Mucosa of rectum (tissue), 2 donors: ENCODE results near the gene PSMF1.
A peak's percentile ranks its signal among the peaks of the same experiment; 100 is the strongest.

Experiments
- H3K27ac ChIP-seq, 2 donors: one replicate each; pipeline ENCODE4 v1.7.0; 2013; ENCODE audit warnings: inconsistent platforms in 2 of 2, low read depth in 2 of 2, low read length in 2 of 2
- H3K27me3 ChIP-seq, 2 donors: one replicate each; pipeline ENCODE4 v1.7.0; 2013; ENCODE audit warnings: low read length in 2 of 2; ENCODE audit not compliant: control insufficient read depth in 2 of 2, insufficient read depth in 2 of 2
- H3K36me3 ChIP-seq, 2 donors: one replicate each; pipeline ENCODE4 v1.7.0; 2013; ENCODE audit warnings: low read length in 2 of 2; ENCODE audit not compliant: control insufficient read depth in 2 of 2, insufficient read depth in 2 of 2
- H3K4me1 ChIP-seq, 2 donors: one replicate each; pipeline ENCODE4 v1.7.0; 2013; ENCODE audit warnings: low read length in 2 of 2, mild to moderate bottlenecking in 1 of 2; ENCODE audit not compliant: control insufficient read depth in 2 of 2, insufficient read depth in 2 of 2
- H3K4me3 ChIP-seq, 2 donors: one replicate each; pipeline ENCODE4 v1.7.0; 2013; ENCODE audit warnings: low read length in 2 of 2
- H3K9ac ChIP-seq, 2 donors: one replicate each; pipeline ENCODE4 v1.7.0; 2013; ENCODE audit warnings: low read length in 2 of 2, low read depth in 1 of 2, mild to moderate bottlenecking in 1 of 2
- H3K9me3 ChIP-seq, 2 donors: one replicate each; pipeline ENCODE4 v1.7.0; 2013; ENCODE audit warnings: low read length in 2 of 2; ENCODE audit not compliant: control insufficient read depth in 2 of 2
- donor health status: healthy.
- donor health status: Normal muscosa, but diverticular disease.

PSMF1 gene

GRCh38 chr20:1101533-1101932, 16.9 kb upstream of the PSMF1 start:
- H3K9ac ChIP-seq, result no peak overlapping the region
- H3K27ac ChIP-seq, result no peak overlapping the region
- H3K9me3 ChIP-seq, result peaks cover 0 to 2% of the 10 kb centered on the region in 2 donors
- no peaks in the 10 kb centered on the region for H3K36me3 ChIP-seq
- H3K4me3 ChIP-seq, result no peak overlapping the region
- H3K4me1 ChIP-seq, result no peaks in the 10 kb centered on the region
- no peaks in the 10 kb centered on the region for H3K27me3 ChIP-seq

- Histone ChIP-seq H3K36me3 (no peaks in the 10 kb centered on the region), H3K27ac (no peak overlapping the region), H3K9ac (no peak overlapping the region), H3K27me3 (no peaks in the 10 kb centered on the region), H3K4me3 (no peak overlapping the region), H3K4me1 (no peaks in the 10 kb centered on the region), H3K9me3 (peaks cover 0 to 2% of the 10 kb centered on the region in 2 donors)
Measured at GRCh38 chr20:1102016-1102415, 16.4 kb upstream of the PSMF1 start.

DNA sequence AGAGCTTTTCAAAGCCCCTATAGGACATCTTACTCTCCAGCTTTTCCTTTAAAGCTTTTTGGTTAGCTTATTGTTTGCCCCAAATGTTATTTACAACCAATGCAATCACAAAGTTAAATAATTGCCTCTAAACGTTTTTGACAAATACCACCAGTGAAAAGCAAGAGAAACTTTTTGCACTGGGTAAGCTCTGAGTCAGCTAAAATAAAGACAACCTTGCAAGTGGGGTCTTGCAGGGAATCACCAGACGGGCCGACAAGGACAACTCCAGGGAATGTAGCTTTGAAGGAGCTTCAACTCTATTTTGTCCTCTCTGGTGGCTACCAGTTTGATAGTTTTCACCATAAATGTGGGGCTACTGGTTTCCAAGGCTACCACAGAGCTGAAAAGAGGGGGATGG, 14.7 kb upstream of the PSMF1 start:
- Histone ChIP-seq H3K27ac (no peak overlapping the region), H3K4me1 (no peaks in the 10 kb centered on the region), H3K27me3 (no peaks in the 10 kb centered on the region), H3K4me3 (no peak overlapping the region), H3K9me3 (peaks cover 0 to 2% of the 10 kb centered on the region in 2 donors), H3K36me3 (no peaks in the 10 kb centered on the region), H3K9ac (no peak overlapping the region)

DNA sequence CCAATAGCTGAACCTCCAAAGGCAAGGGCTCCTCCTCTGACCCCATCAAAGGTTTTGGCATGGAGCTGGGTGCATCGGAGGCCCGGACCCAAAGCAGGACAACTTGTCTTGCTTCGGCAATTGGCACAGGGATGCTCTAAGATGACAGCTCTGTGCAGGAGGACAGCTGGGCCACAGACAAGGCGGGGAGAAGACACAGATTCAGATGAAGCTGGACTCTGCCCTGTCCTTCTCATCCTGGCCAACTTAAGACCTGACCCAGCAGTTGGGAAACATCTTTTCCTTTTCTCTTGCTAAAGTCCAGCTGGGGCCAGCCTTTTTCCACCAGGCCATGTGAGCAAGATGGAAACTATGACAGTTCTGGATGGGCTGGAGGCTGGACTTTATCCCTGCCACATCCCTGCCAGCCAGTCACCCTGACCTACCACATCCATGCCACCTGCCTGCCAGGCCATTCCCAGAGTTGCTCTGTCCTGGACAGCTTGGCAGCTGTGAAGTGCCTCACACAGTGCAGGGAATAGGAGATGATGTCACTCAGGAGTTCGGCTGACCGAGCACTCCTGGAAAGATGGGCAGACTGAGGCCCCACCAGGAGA, 12.7 kb upstream of the PSMF1 start:
- no peak overlapping the region for H3K27ac ChIP-seq

DNA sequence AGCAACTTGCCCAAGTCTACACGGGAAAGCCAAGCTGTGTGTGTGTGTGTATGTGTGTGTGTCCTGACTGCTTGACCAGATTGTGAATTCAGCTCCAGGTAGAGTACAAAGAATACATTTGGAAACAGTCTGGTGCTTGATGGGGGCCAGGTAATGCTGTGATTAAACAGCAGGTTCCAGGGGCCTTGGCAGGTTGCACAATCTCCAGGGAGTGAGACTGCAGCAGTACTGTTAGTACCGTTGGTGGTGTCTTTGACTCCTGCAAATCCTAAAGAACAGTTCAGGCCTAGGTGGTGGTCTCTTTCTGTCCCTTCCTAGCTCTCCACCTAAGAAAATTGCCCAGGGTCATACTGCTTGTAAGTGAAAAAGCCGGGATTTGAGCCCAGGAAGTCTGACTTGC, 11.2 kb upstream of the PSMF1 start:
- no peaks in the 10 kb centered on the region for H3K36me3 ChIP-seq
- H3K9me3 ChIP-seq, result peaks cover 0 to 1% of the 10 kb centered on the region in 2 donors
- H3K27ac ChIP-seq, result no peak overlapping the region
- no peaks in the 10 kb centered on the region for H3K27me3 ChIP-seq
- H3K9ac ChIP-seq, result no peak overlapping the region
- no peaks in the 10 kb centered on the region for H3K4me1 ChIP-seq
- H3K4me3 ChIP-seq, result no peak overlapping the region

More for the DNA sequence above, 12.7 kb upstream of the PSMF1 start:
- H3K9ac ChIP-seq, result no peak overlapping the region
- no peak overlapping the region for H3K4me3 ChIP-seq
- peaks cover 0 to 2% of the 10 kb centered on the region in 2 donors for H3K9me3 ChIP-seq
- H3K36me3 ChIP-seq, result no peaks in the 10 kb centered on the region
- H3K27me3 ChIP-seq, result no peaks in the 10 kb centered on the region
- H3K4me1 ChIP-seq, result no peaks in the 10 kb centered on the region

GRCh38 chr20:1108437-1108920, 9.9 kb upstream of the PSMF1 start:
- H3K9me3 ChIP-seq, result no peaks in the 10 kb centered on the region
- H3K9ac ChIP-seq, result no peak overlapping the region
- H3K36me3 ChIP-seq, result no peaks in the 10 kb centered on the region
- H3K27me3 ChIP-seq, result no peaks in the 10 kb centered on the region
- no peak overlapping the region for H3K4me3 ChIP-seq
- no peak overlapping the region for H3K27ac ChIP-seq
- no peaks in the 10 kb centered on the region for H3K4me1 ChIP-seq

DNA sequence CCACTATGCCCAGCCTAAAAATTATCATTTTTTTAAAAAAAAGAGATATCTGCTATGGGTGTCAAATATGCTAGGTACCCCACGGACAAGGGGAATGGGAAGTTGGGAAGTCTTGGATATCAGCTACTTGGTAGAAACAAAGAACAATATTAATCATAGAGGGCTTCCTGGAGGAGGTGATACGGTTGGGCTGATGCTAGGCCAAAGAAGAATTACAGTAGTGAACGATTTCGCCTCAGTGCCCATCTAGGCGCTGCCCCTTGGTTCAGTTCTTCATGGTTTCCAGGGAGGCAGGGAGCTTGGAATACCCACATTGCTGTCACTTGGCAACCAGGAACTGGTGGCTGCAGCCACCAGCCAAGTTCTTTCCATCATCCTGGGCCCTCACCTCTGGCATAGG, 5.5 kb upstream of the PSMF1 start:
- H3K27ac ChIP-seq, result no peak overlapping the region
- no peaks in the 10 kb centered on the region for H3K9me3 ChIP-seq
- no peaks in the 10 kb centered on the region for H3K36me3 ChIP-seq

DNA sequence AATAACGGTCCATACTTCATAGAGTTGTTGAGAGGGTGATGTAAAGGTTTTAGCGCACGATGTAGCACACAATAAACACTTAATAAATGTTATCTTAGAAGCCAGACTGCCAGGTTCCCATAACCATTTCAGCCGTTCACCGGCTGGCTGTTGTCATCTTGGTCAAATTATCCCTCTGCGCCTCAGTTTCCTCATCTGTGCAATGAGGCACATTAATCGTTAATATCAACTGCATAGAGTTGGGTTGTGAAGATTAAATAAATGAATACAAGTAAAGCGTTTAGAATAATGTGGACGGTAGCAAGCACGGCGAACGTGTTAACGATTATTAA, 432 bp upstream of the PSMF1 start:
- peaks cover 19 to 39% of the 10 kb centered on the region in 2 donors for H3K4me1 ChIP-seq
- no peaks in the 10 kb centered on the region for H3K27me3 ChIP-seq
- no peaks in the 10 kb centered on the region for H3K9me3 ChIP-seq
- peak overlapping the region; percentile 74 to 87 for H3K27ac ChIP-seq
- H3K36me3 ChIP-seq, result peaks cover 0 to 3% of the 10 kb centered on the region in 2 donors
- H3K9ac ChIP-seq, result peak overlapping the region; percentile 82 to 94
- H3K4me3 ChIP-seq, result peak overlapping the region; percentile 98

More for the DNA sequence above, 5.5 kb upstream of the PSMF1 start:
- no peak overlapping the region for H3K4me3 ChIP-seq
- peaks cover 0 to 3% of the 10 kb centered on the region in 2 donors for H3K4me1 ChIP-seq
- no peaks in the 10 kb centered on the region for H3K27me3 ChIP-seq
- H3K9ac ChIP-seq, result no peak overlapping the region

- peaks cover 0 to 10% of the 10 kb centered on the region in 2 donors for H3K36me3 ChIP-seq
- peaks cover 19 to 39% of the 10 kb centered on the region in 2 donors for H3K4me1 ChIP-seq
- H3K9ac ChIP-seq, result peak overlapping the region; percentile 94 to 98
- no peaks in the 10 kb centered on the region for H3K9me3 ChIP-seq
- H3K27ac ChIP-seq, result peak overlapping the region; percentile 84 to 87
- no peaks in the 10 kb centered on the region for H3K27me3 ChIP-seq
- peak overlapping the region; percentile 98 for H3K4me3 ChIP-seq
Measured at GRCh38 chr20:1119128-1119505, 715 bp downstream of the PSMF1 start.

DNA sequence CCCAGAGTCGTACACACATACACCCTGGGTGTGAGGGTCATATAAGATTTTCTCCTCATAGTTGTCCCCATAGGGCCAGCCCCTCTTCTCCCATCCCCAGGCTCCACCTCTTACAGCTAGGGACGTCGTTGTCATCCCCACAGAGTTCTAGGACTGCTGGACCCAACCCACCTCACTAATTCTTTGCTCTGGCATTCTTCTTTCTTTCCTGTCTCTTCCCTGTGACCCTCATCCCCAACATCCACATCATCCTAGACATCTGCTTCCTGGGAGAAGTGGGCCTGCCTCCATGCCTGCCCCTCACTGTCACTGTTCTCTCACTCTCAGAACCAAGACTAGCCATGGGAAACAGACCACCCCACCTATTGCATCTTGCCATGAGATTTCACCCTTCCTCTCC, 1.1 kb downstream of the PSMF1 start:
- Histone ChIP-seq H3K36me3 (peaks cover 0 to 10% of the 10 kb centered on the region in 2 donors), H3K4me1 (peaks cover 19 to 39% of the 10 kb centered on the region in 2 donors), H3K9ac (peak overlapping the region; percentile 94 to 98), H3K4me3 (peak overlapping the region; percentile 98), H3K27me3 (no peaks in the 10 kb centered on the region), H3K27ac (no peak overlapping the region), H3K9me3 (no peaks in the 10 kb centered on the region)
